Coronary artery (tissue), 2 donors: ENCODE data around the gene SMIM35.

ENCODE experiments used
- DNase-seq: peaks from one replicate; pipeline ENCODE4 v3.0.0-alpha.2; 2017; ENCODE audit warnings: low spot score
- H3K27ac ChIP-seq, 2 donors: fragments of 200-600 bp; sonication (generic); one replicate each; pipeline ENCODE4 v1.5.1; 2016 to 2019
- H3K4me3 ChIP-seq: fragments of 200-600 bp; sonication (generic); 2 replicates; pipeline ENCODE4 v1.5.1; 2016; ENCODE audit warnings: mild to moderate bottlenecking, moderate library complexity
- CTCF ChIP-seq: fragments of 200-600 bp; sonication (generic); IDR thresholded peaks from one replicate; pipeline ENCODE4 v1.5.1; 2019; ENCODE audit warnings: antibody characterized with exemption

Gene SMIM35

DNA sequence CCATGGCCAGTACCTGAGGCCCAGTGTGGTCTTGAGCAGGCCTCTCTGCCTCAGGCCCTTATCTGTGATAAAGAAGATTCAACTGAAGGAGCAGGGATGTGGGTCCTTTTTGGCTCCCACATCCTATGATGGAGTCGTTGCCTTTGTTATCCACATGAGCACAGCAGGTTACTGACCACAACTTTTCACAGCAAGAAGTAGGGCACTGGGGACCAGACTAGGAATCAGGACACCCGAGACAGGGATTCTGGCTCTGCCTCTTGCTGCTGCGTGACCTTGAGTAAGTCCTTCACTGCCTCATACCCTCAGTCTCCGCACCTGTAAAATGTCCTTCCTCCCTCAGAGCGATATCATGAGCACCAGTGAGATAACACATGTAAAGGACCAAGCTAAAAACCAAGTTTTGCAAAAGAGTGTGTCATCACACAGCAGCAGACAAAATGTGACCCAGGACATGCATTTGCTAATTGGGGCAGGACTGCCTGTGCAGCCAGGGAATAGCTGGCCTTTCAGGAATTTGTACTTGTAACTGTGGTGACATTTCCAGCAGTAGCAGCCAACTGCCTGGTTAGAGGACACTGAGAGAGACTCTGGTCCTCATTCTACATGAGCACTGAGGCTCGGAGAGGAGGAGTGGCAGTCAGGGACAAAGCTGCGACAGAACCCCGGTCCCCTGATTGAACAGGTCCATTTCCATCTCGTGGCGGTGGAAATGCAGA lies 13.2 kb upstream of the SMIM35 start:
- no peak overlapping the region for H3K27ac ChIP-seq
- no peak overlapping the region for H3K4me3 ChIP-seq
- no peak for TF ChIP-seq CTCF
- DNase-seq: no peak

- H3K27ac ChIP-seq: no peak overlapping the region
- no peak for TF ChIP-seq CTCF
- no peak for DNase-seq
- H3K4me3 ChIP-seq: no peak overlapping the region
Observed at GRCh38 chr11:118098996-118099837, 12.5 kb upstream of the SMIM35 start.

- TF ChIP-seq CTCF: no peak
- H3K27ac ChIP-seq: no peak overlapping the region
- DNase-seq: no peak
Observed at GRCh38 chr11:118095967-118096367, 9.2 kb upstream of the SMIM35 start.

GRCh38 chr11:118095493-118095892 lies 8.7 kb upstream of the SMIM35 start:
- DNase-seq: no peak
- Histone ChIP-seq H3K27ac (no peak overlapping the region), H3K4me3 (no peak overlapping the region)
- TF ChIP-seq CTCF: no peak

More at GRCh38 chr11:118095967-118096367, 9.2 kb upstream of the SMIM35 start:
- no peak overlapping the region for H3K4me3 ChIP-seq

DNA sequence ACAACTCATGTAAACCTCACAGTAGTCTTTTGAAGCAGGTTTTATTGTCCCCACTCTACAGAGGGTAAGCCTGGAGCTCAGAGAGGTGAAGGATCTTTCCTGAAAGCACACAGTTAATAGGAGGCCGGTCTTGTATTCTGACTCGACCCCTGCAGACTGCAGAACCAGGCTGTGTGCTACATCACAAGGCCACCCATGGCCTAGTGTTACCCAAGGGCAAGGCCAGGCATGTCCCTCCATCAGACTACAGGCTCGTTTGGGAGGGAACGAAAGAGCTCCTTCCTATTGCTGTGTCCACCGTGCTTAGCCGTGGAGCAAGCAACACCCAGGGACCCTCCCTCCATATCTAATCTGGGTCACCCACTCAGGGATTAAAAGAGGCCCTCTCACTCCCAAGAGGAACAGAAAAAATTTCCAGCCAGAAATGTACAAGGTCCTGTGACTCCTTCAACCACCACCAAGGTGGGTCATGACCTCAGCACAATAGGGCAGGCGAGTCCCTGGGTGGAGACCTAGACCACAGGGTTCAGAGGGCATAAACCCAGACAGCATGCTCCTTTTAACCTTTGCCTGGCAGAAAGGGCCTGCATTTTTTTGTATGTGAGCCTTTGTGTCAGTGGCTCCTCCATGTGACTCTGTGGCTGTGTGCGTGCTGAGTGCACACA lies 6.3 kb upstream of the SMIM35 start:
- no peak for TF ChIP-seq CTCF
- no peak for DNase-seq

GRCh38 chr11:118091690-118092089 lies 4.9 kb upstream of the SMIM35 start:
- TF ChIP-seq CTCF: no peak
- Histone ChIP-seq H3K27ac (no peak overlapping the region), H3K4me3 (no peak overlapping the region)
- DNase-seq: no peak

More for the DNA sequence above, 6.3 kb upstream of the SMIM35 start:
- H3K27ac ChIP-seq: no peak overlapping the region
- H3K4me3 ChIP-seq: no peak overlapping the region
